Subcutaneous abdominal adipose tissue (tissue), 5 donors: ENCODE results near the gene LMCD1.

Experiments used
- H3K27ac ChIP-seq: one replicate; pipeline ENCODE4 v1.7.0; 2013; ENCODE audit warnings: low read depth, mild to moderate bottlenecking, inconsistent platforms, low read length, moderate library complexity
- H3K27me3 ChIP-seq, 5 donors: one replicate each; pipeline ENCODE4 v1.7.0; 2013; ENCODE audit warnings: low read length in 5 of 5, inconsistent platforms in 1 of 5; ENCODE audit not compliant: control insufficient read depth in 5 of 5, insufficient read depth in 4 of 5
- H3K36me3 ChIP-seq, 5 donors: one replicate each; pipeline ENCODE4 v1.7.0; 2013; ENCODE audit warnings: low read length in 5 of 5; ENCODE audit not compliant: control insufficient read depth in 5 of 5, insufficient read depth in 5 of 5
- H3K4me1 ChIP-seq, 5 donors: one replicate each; pipeline ENCODE4 v1.7.0; 2013; ENCODE audit warnings: low read length in 5 of 5, mild to moderate bottlenecking in 3 of 5, moderate library complexity in 1 of 5; ENCODE audit not compliant: control insufficient read depth in 5 of 5, insufficient read depth in 5 of 5
- H3K4me3 ChIP-seq, 5 donors: one replicate each; pipeline ENCODE4 v1.7.0; 2013; ENCODE audit warnings: low read length in 5 of 5, low read depth in 1 of 5
- H3K9ac ChIP-seq, 5 donors: one replicate each; pipeline ENCODE4 v1.7.0; 2013; ENCODE audit warnings: low read length in 5 of 5, mild to moderate bottlenecking in 4 of 5, moderate library complexity in 3 of 5
- H3K9me3 ChIP-seq, 5 donors: one replicate each; pipeline ENCODE4 v1.7.0; 2013; ENCODE audit warnings: low read length in 5 of 5; ENCODE audit not compliant: control insufficient read depth in 5 of 5
- donor health status: healthy.
- donor health status: healthy.
- donor health status: healthy.
- donor health status: healthy.
- donor health status: healthy.

Gene LMCD1

DNA sequence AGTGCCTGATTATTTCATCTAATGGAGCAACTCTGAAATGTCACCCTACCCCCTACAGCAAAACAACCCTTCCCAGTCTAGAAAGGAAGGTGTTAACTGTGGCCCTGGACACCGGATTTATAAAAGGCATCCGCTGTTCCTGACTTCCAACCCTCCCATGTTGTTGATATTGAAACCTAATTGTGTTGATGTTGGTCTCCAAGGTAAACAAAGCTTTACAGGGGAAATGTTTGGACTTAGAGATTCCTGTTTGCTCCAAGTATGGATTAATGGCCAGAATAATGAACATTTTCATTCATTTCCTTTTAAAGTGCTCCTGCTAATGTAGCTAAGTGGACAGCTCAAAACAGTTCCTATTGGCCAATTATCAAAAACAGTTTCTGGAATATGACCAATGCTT is 19.4 kb upstream of the LMCD1 start:
- no peaks in the 10 kb centered on the region for H3K27me3 ChIP-seq
- H3K4me1 ChIP-seq = peaks cover 0 to 28% (median 18%) of the 10 kb centered on the region in 5 donors
- H3K27ac ChIP-seq = peak overlapping the region; percentile 45
- H3K4me3 ChIP-seq = no peak overlapping the region
- no peak overlapping the region for H3K9ac ChIP-seq
- H3K9me3 ChIP-seq = peaks cover 0 to 7% (median 3%) of the 10 kb centered on the region in 5 donors
- no peaks in the 10 kb centered on the region for H3K36me3 ChIP-seq

DNA sequence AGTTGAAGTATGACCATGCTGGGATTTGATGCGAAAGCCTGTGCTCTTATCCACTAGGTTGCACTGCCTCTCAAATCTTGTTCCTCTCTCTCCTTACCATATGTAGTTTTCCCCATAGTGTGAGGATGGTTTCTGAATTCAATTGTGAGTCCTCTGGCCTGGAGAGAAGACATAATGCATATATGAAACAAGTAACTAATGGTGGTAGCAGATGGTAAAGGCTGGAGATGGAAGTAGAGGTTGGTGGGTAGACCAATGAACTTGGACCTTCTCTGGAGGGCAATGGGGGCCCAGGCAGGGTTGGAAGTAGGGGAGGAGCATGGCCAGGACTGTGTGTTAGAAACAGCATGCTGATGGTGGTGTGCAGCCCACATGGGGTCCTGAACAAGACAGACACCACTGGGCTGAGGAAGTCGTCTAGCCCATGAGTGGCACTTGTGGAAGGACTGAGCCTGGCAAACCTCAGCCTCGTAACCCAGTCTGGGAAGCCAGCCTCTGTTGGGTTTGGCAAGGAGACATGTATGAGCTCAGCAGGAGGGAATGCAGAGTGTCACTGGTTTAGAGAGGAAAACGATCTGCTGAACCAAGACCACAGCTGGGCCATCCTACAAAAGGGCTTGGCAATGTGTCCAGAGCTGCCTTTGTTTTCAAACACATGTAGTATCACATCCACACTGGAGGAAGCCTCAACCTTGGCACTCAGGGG is 18.5 kb upstream of the LMCD1 start:
- no peaks in the 10 kb centered on the region for H3K27me3 ChIP-seq

DNA sequence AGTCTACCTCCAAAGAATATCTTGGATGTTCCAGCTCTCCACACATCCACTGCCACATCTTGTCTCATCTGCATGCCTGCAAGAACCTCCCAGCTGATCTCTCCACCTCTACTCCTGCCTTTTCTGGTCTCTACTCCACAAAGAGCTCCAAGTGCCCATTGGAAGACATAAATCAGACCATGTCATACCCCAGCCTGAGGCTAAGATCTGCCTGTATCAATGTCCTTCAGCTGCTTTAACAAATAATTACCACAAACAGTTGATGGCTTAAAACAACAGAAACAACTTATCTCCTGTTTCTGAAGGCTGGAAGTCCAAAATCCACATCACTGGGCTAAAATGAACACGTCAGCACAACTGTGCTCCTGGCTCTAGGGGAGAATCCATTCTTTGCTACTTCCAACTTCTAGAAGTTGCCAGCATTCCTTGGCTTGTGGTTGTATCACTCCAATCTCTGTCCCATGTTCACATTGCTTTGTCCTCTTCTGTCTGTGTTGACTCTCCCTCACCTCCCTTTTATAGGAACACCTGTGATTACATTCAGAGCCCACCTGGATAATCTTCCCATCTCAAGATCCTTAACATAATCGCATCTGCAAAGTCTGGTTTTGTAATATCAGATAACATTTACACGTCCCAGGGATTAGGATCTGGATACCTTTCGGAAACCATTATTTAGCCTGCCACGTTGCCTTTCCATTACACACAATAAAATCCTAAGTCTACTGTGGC is 17.0 kb upstream of the LMCD1 start:
- Histone ChIP-seq H3K4me1 (peaks cover 0 to 34% (median 22%) of the 10 kb centered on the region in 5 donors), H3K36me3 (no peaks in the 10 kb centered on the region), H3K27me3 (no peaks in the 10 kb centered on the region), H3K9ac (no peak overlapping the region), H3K27ac (no peak overlapping the region), H3K4me3 (no peak overlapping the region), H3K9me3 (peaks cover 0 to 7% (median 3%) of the 10 kb centered on the region in 5 donors)

More for the DNA sequence above, 18.5 kb upstream of the LMCD1 start:
- Histone ChIP-seq H3K9me3 (peaks cover 0 to 7% (median 3%) of the 10 kb centered on the region in 5 donors), H3K27ac (peak overlapping the region; percentile 45), H3K9ac (peak overlapping the region in 1 of 5 donors; percentile 40), H3K4me1 (peaks cover 0 to 28% (median 18%) of the 10 kb centered on the region in 5 donors), H3K36me3 (no peaks in the 10 kb centered on the region), H3K4me3 (peak overlapping the region in 1 of 5 donors; percentile 15)

DNA sequence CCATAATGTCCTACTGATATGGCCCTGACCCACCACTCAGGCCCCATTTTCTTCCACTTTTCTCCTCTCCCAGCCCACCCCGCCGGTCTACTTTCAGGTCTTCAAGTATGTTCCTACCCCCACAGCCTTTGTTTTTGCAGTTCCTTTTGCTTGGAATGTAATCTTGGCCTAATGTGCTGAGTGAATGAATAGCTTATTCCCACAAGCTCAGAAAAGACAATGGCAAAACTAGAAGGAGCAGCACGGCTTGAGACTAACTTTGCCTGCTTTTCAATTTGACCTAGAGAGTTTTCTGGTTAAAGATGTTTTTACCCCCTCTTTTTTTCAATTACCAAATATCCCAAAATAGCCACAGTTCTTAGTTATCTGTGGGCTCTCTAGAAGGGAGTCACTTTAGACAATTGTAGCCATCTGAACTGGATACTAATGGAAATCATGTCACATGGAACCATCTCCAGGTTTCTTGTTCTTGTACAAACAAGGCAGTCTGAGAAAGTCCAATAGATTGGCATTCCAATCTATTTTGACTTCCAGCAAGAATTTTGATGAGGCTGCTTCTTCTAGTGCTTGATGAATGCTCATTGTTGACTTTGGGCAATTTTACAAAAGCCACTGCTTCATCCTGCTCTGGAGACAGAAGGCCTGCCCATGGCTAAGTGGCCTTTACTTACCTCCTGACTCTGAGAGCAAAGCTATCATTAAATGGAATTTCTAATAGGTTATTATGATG is 16.3 kb upstream of the LMCD1 start:
- H3K4me1 ChIP-seq = peaks cover 3 to 34% (median 24%) of the 10 kb centered on the region in 5 donors

DNA sequence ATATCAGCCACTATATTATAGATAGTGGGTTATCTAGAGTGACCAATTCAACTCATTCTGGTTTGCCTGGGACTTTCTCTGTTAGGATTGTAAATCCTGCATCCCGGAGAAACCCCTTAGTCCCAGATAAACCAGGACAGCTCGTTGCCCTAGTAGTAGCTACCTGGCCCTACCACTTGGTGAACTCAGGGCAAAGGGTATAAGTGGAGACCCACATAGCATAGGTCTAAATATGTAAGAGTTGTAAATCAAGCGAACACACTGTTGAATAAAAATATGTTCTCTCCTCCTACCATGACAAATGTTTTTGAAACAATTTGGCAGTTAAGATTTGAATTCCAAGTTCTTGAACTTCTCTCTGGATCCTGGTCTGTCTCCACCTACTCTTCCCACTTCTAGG is 15.7 kb upstream of the LMCD1 start:
- no peak overlapping the region for H3K27ac ChIP-seq
- no peak overlapping the region for H3K4me3 ChIP-seq
- H3K9ac ChIP-seq = no peak overlapping the region
- no peaks in the 10 kb centered on the region for H3K27me3 ChIP-seq
- peaks cover 0 to 7% (median 3%) of the 10 kb centered on the region in 5 donors for H3K9me3 ChIP-seq
- H3K4me1 ChIP-seq = peaks cover 3 to 34% (median 26%) of the 10 kb centered on the region in 5 donors
- H3K36me3 ChIP-seq = no peaks in the 10 kb centered on the region

More for the DNA sequence above, 16.3 kb upstream of the LMCD1 start:
- Histone ChIP-seq H3K27ac (no peak overlapping the region), H3K9ac (no peak overlapping the region), H3K9me3 (peaks cover 0 to 7% (median 3%) of the 10 kb centered on the region in 5 donors), H3K36me3 (no peaks in the 10 kb centered on the region), H3K27me3 (no peaks in the 10 kb centered on the region), H3K4me3 (no peak overlapping the region)

DNA sequence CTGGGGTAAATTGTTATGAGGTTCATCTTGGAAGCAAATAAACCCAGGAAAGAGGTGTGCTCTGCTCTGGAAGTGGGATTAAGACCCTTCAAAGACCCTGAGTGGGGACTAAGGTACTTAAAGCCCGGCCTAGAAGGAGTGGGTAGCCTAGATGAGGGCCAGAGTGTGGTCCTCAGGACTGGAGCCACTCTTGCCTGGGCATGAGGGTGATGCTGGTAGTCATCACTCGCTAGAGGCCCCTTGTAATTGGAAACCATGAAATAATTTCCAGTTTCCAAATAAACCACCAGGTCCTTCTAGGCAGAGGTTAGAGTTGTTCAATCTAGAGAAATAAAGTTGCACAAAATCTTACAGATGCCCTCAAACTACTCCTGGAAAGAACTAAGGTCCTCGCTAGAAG is 15.2 kb upstream of the LMCD1 start:
- no peaks in the 10 kb centered on the region for H3K36me3 ChIP-seq
- H3K4me3 ChIP-seq = no peak overlapping the region
- no peak overlapping the region for H3K9ac ChIP-seq
- H3K4me1 ChIP-seq = peaks cover 3 to 34% (median 29%) of the 10 kb centered on the region in 5 donors
- H3K27me3 ChIP-seq = no peaks in the 10 kb centered on the region
- H3K9me3 ChIP-seq = peaks cover 0 to 7% (median 3%) of the 10 kb centered on the region in 5 donors
- no peak overlapping the region for H3K27ac ChIP-seq

GRCh38 chr3:8486936-8487335 is 14.7 kb upstream of the LMCD1 start:
- no peaks in the 10 kb centered on the region for H3K27me3 ChIP-seq
- no peak overlapping the region for H3K27ac ChIP-seq

GRCh38 chr3:8488411-8488810 is 13.2 kb upstream of the LMCD1 start:
- peaks cover 3 to 23% (median 21%) of the 10 kb centered on the region in 5 donors for H3K4me1 ChIP-seq
- no peak overlapping the region for H3K9ac ChIP-seq
- no peaks in the 10 kb centered on the region for H3K27me3 ChIP-seq
- H3K9me3 ChIP-seq = peaks cover 0 to 7% (median 3%) of the 10 kb centered on the region in 5 donors
- H3K4me3 ChIP-seq = no peak overlapping the region
- no peak overlapping the region for H3K27ac ChIP-seq
- H3K36me3 ChIP-seq = no peaks in the 10 kb centered on the region

More at GRCh38 chr3:8486936-8487335, 14.7 kb upstream of the LMCD1 start:
- H3K4me3 ChIP-seq = no peak overlapping the region
- H3K4me1 ChIP-seq = peaks cover 3 to 36% (median 32%) of the 10 kb centered on the region in 5 donors
- H3K9me3 ChIP-seq = peaks cover 0 to 7% (median 3%) of the 10 kb centered on the region in 5 donors
- H3K36me3 ChIP-seq = no peaks in the 10 kb centered on the region
- H3K9ac ChIP-seq = no peak overlapping the region

- Histone ChIP-seq H3K9ac (no peak overlapping the region), H3K36me3 (no peaks in the 10 kb centered on the region), H3K4me1 (peaks cover 3 to 19% (median 17%) of the 10 kb centered on the region in 5 donors), H3K9me3 (peaks cover 0 to 7% (median 3%) of the 10 kb centered on the region in 5 donors), H3K4me3 (no peak overlapping the region), H3K27ac (no peak overlapping the region), H3K27me3 (no peaks in the 10 kb centered on the region)
Measured at GRCh38 chr3:8488877-8489276, 12.7 kb upstream of the LMCD1 start.
